ENCODE measurements around the gene SLC37A4.

- TF ChIP-seq CTCF (optimal IDR thresholded peaks at IDR 0.05 in 1 of 3, IDR thresholded peaks at IDR 0.05 in 1 of 3, conservative IDR thresholded peaks at IDR 0.05 in 1 of 3; ENCODE audit: extremely low read depth in 1 of 3, insufficient read depth in 2 of 3, low read length in 3 of 3) (no peak), EZH2 (IDR thresholded peaks at IDR 0.05; ENCODE audit: low read length) (no peak)
Measured at GRCh38 chr11:119021631-119022030, 9.0 kb downstream of the SLC37A4 start.
